ENCODE results near the gene FBXO8.

Gene FBXO8

GRCh38 chr4:174275101-174275500 is 8.4 kb downstream of the FBXO8 start:
- Histone ChIP-seq H3K4me1 (ENCODE audit: control insufficient read depth, low read length) (no peaks in the 10 kb centered on the region), H3K4me2 (ENCODE audit: low read length) (no peak overlapping the region), H3K27ac (ENCODE audit: low read depth, low read length) (no peak overlapping the region), H4K20me1 (ENCODE audit: control insufficient read depth, insufficient read depth, low read depth, low read length) (0 out of 2 replicates have a peak, but pooled peaks cover 4% of the 10 kb centered on the region), H3K79me2 (ENCODE audit: control insufficient read depth, low read length) (peaks cover 50% of the 10 kb centered on the region), H3K36me3 (ENCODE audit: control insufficient read depth, low read length) (no peaks in the 10 kb centered on the region), H3K4me3 (ENCODE audit: low read length) (no peak overlapping the region), H3F3A (ENCODE audit: control insufficient read depth, insufficient read depth) (no peaks in the 10 kb centered on the region), H3K27me3 (ENCODE audit: control insufficient read depth, low read length) (no peaks in the 10 kb centered on the region), H3K9me3 (ENCODE audit: control insufficient read depth, insufficient read depth, low read length) (peaks cover 5% of the 10 kb centered on the region; the same call in 1 of the 2 replicates), H3K9me2 (replicated peaks; ENCODE audit: control insufficient read depth, low read length) (no peaks in the 10 kb centered on the region)
- TF ChIP-seq CTCF (IDR thresholded peaks at IDR 0.05; ENCODE audit: low read depth, low read length, poor library complexity, severe bottlenecking) (no peak), EZH2phosphoT487 (IDR thresholded peaks at IDR 0.05; ENCODE audit: borderline replicate concordance, low read length) (no peak)

- no peaks in the 10 kb centered on the region for H3K36me3 ChIP-seq (ENCODE audit: control insufficient read depth, low read length)
- H3K4me2 ChIP-seq (ENCODE audit: low read length): no peak overlapping the region
- TF ChIP-seq EZH2phosphoT487 (IDR thresholded peaks at IDR 0.05; ENCODE audit: borderline replicate concordance, low read length) (no peak), CTCF (IDR thresholded peaks at IDR 0.05; ENCODE audit: low read depth, low read length, poor library complexity, severe bottlenecking) (no peak)
- H3K79me2 ChIP-seq (ENCODE audit: control insufficient read depth, low read length): peaks cover 43% of the 10 kb centered on the region
- 0 out of 2 replicates have a peak, but pooled peaks cover 4% of the 10 kb centered on the region for H4K20me1 ChIP-seq (ENCODE audit: control insufficient read depth, insufficient read depth, low read depth, low read length)
- no peaks in the 10 kb centered on the region for H3F3A ChIP-seq (ENCODE audit: control insufficient read depth, insufficient read depth)
- H3K9me2 ChIP-seq (replicated peaks; ENCODE audit: control insufficient read depth, low read length): no peaks in the 10 kb centered on the region
- H3K4me1 ChIP-seq (ENCODE audit: control insufficient read depth, low read length): no peaks in the 10 kb centered on the region
- H3K27me3 ChIP-seq (ENCODE audit: control insufficient read depth, low read length): no peaks in the 10 kb centered on the region
- H3K9me3 ChIP-seq (ENCODE audit: control insufficient read depth, insufficient read depth, low read length): peaks cover 3% of the 10 kb centered on the region; the same call in 1 of the 2 replicates
- no peak overlapping the region for H3K4me3 ChIP-seq (ENCODE audit: low read length)
- no peak overlapping the region for H3K27ac ChIP-seq (ENCODE audit: low read depth, low read length)
Measured at GRCh38 chr4:174274436-174274835, 9.0 kb downstream of the FBXO8 start.

GRCh38 chr4:174273930-174274329 is 9.5 kb downstream of the FBXO8 start:
- H3K27ac ChIP-seq (ENCODE audit: low read depth, low read length): no peak overlapping the region
- H3K79me2 ChIP-seq (ENCODE audit: control insufficient read depth, low read length): peaks cover 38% of the 10 kb centered on the region
- no peak overlapping the region for H3K4me2 ChIP-seq (ENCODE audit: low read length)

More at GRCh38 chr4:174273930-174274329, 9.5 kb downstream of the FBXO8 start:
- Histone ChIP-seq H3K4me1 (ENCODE audit: control insufficient read depth, low read length) (no peaks in the 10 kb centered on the region), H3K36me3 (ENCODE audit: control insufficient read depth, low read length) (no peaks in the 10 kb centered on the region), H3K4me3 (ENCODE audit: low read length) (no peak overlapping the region), H3F3A (ENCODE audit: control insufficient read depth, insufficient read depth) (no peaks in the 10 kb centered on the region), H3K9me3 (ENCODE audit: control insufficient read depth, insufficient read depth, low read length) (no peaks in the 10 kb centered on the region), H3K27me3 (ENCODE audit: control insufficient read depth, low read length) (no peaks in the 10 kb centered on the region), H3K9me2 (replicated peaks; ENCODE audit: control insufficient read depth, low read length) (no peaks in the 10 kb centered on the region), H4K20me1 (ENCODE audit: control insufficient read depth, insufficient read depth, low read depth, low read length) (0 out of 2 replicates have a peak, but pooled peaks cover 4% of the 10 kb centered on the region)
- TF ChIP-seq CTCF (IDR thresholded peaks at IDR 0.05; ENCODE audit: low read depth, low read length, poor library complexity, severe bottlenecking): no peak
- TF ChIP-seq EZH2phosphoT487 (IDR thresholded peaks at IDR 0.05; ENCODE audit: borderline replicate concordance, low read length): no peak
